Activated CD4-positive, alpha-beta T cell treated with anti-CD3 and anti-CD28 coated beads, Interleukin-2, amount 50 U/mL, for 4 hours (primary cell): ENCODE data around the gene OR51E2.
"Not testable (repeated sequence)": the region's sequence is repeated elsewhere in the genome, so short reads cannot be mapped to it uniquely, and the experiment has no call there.

Experiments
- DNase-seq, 2 experiments: peaks; one replicate each; pipeline ENCODE4 v3.0.0-alpha.2; 2020

Gene OR51E2, protein sequence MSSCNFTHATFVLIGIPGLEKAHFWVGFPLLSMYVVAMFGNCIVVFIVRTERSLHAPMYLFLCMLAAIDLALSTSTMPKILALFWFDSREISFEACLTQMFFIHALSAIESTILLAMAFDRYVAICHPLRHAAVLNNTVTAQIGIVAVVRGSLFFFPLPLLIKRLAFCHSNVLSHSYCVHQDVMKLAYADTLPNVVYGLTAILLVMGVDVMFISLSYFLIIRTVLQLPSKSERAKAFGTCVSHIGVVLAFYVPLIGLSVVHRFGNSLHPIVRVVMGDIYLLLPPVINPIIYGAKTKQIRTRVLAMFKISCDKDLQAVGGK

GRCh38 chr11:4697585-4697984 lies at the start of gene OR51E2:
OR51E2 (minus strand) TSS chr11:4697853; CDS start chr11:4682711, 15,142 bp downstream.
- no peak for DNase-seq

- DNase-seq = no peak
These were observed 43.1 kb upstream of the OR51E2 start for GRCh38 chr11:4740735-4741134.

DNA sequence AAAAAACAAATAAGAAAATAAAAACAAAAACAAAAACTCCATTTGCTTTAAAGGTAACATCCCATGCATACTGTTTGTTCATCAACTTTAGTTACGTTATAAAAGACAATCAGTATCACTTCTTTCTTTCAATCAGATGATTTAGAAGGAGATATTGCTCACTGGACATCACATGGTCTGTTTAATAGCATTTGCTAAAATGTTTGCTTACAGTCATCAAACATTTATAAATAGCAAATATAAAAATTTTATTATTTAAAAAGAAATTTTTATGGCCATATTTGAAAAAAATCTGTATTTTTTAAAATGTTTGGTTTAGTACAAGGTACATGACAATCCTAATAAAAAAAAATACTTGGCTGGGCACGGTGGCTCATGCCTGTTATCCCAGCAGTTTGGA lies 29.5 kb upstream of the OR51E2 start:
- DNase-seq = no peak

- not testable (repeated sequence) for DNase-seq
These were observed 25.2 kb upstream of the OR51E2 start for GRCh38 chr11:4722616-4723534.

GRCh38 chr11:4714300-4714699 lies 16.6 kb upstream of the OR51E2 start:
- DNase-seq = no peak

- DNase-seq = no peak
These were observed 15.6 kb upstream of the OR51E2 start for GRCh38 chr11:4713241-4713640.

DNA sequence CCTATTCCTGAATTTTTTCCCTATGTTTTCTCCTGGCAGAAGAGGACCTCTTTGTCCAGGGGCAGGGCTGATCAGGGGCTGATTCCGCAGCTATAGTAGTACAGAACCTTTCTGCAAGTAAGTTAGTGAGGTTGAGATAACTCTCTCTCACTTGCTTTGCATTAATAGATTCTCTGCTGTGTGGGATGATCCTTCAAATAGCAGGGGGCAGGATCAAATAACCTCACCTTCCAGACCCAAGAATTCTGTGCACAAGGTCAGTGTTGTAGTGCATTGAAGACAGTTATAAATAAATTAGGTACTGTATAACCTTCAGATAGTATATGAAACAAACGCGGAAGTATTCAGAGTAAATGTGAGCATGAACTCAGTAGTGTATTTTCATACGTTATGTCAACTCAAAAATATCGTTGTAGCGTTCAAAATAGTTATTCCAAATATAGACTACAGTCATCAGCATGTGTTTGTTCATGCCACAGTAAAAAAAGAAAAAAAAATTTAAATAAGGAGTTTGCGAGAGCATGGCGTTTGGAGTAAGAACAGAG lies 7.2 kb upstream of the OR51E2 start:
- DNase-seq = no peak

- DNase-seq = no peak
These were observed 6.6 kb upstream of the OR51E2 start, which contains the start of gene MMP26 for GRCh38 chr11:4704054-4704789. MMP26 (plus strand) TSS chr11:4704784.

DNA sequence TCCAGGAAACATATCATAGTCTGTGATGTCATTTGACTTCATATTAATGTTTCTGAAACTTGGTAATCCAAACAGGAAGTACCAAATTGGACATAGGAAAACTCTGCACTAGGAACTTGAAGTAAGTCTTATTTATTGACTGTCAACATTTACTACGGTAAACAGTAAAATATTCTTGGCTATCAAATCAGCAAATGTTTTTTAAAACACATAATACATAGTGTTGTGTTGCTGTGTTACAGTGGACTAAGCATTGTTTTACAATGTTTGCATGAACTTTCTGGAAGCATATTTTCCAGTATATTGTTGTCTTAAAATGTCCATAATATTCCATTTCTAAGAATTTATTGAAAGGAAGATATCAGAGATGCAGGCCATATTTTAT lies 2.8 kb upstream of the OR51E2 start:
- no peak for DNase-seq

DNA sequence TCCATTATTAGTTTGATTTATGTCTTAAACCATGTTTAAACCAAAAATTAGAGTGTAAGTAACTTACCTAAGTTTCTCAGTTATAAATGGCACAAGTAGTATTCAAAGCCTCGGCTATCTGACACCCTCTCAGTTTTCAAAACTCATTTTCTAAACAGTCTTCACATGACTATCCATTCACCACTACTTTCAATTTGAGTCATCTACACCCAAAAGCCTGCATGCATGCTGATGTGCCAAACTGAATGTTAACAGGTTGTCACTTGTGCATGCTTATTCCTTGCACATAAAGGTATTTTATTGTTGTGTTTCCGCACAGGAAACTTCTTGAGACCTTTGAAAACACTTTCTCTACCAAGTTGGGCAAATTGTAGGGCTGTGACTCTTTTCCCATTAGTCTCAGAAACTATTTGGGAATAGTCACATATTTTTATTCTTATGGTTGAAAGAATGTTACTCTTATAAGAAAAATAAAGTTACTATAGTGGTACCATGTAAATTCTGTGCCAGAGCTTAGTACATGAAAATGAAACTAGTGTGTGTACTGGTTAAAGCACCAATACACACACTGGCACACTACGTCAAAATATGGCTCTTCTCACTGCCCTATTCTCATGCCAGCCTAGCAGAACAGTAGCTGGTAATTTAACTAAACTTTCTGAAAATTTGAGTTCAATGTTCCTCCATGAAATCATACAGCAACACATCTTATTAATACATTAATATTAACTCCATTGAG lies 2.2 kb upstream of the OR51E2 start:
- DNase-seq = no peak

DNA sequence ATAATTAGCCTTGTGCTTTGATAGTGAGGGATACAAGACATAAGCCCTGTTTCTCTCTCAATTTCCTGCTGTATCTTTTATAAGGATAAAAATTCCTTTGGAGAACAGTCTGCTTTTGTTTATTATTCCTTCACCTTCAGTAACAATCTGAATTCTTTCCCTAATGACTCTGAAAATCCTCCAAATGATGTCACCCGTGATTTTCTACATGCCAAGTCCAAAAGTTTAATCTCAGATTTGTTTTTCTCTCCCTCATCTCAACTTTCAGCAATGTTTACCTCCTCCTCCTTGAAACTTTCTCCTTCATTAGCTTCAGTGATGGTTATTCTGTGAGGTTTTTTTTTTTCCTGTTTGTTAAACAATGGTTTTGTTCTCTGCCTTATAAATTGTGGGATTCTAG lies 2.2 kb downstream of the OR51E2 start:
- no peak for DNase-seq

DNA sequence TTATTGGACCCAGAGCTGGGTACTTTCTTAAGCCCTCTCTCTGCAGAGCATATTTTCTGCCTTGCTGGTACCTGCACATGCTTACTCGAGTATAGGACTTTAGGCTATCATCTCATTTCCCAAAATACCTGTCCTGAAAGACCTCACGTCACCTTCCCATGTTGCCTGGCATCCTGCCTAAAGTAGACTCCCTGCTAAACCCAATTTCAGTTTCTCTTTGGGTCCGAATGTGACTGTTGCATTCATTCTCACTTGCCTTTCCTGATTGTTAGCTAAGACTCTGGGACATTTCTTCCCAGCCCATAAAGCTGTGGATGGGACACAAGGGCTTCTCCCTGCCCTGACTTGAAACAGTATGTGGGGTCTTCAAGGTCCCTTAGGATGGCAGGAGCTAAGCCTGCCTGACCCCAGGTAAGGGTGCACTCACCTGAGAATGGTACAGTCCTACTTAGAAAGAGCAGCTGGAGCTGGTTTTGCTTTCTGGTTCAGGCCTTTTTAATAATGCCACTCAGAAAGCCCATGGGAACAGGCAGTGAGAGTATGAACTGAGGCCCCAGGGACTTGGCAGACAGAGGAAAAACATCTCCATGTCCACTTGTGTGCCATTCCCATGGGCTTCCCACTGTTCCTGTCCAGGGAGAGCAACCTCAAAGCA lies 12.9 kb downstream of the OR51E2 start:
- no peak for DNase-seq

GRCh38 chr11:4682623-4683419 lies 14.8 kb downstream of the OR51E2 start:
- DNase-seq = no peak

DNA sequence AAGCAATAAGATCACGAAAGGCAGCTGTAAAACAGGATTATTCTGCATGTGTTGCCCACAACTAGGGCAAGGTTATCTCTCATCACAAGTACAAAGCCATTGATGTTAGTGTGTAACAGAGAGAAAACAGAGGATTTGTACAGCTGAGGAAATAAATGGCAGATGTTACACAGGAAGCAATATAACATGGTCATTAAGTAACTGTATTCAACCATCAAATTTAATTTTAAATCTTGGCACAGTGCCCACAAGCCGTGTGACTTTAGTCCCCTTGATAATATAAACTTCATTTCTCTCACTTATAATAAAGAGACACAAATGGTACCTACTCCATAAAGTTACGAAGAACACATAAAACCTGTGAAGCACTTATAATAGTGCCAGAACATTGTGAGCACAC lies 17.3 kb downstream of the OR51E2 start:
- no peak for DNase-seq

- no peak for DNase-seq
These were observed 19.7 kb downstream of the OR51E2 start for GRCh38 chr11:4677948-4678347.

DNA sequence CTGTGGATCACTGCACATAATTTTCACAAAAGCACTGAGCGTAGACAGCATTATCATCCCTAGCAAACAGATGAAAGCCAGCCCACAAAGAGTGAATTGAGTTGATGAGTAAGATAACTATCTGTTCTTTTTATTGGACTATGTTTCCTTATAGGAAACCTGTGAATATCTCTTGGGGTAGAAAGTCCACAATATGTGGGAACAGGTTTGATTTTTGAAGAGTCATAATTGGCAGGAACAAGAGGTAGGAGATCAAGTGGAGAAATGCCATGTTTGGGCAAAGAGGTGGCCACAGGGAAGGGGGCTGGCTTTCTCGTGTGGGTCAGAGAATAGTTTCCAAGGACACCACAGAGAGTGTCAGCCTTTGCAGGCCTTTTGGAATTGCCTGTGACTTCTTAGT lies 23.9 kb downstream of the OR51E2 start:
- DNase-seq = no peak

GRCh38 chr11:4672470-4672869 lies 25.2 kb downstream of the OR51E2 start:
- DNase-seq = no peak

DNA sequence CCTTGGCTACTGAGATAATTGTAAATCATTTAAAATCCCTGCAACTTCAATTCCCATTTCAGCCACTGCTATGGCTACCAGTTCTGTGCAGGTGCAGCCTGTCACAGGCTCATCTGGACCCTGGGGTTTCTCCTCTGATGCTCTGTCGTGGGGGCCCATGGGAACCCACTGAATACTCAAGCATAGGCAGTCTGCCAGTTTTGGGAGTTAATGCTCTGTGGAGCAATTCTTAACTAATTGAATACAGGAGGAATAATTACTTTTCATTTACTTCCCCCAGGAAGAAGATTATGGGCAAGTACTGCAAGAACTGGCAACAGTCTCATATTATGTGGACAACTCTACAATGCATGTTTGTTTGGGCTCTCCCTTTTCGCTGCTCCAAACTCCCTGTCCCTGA lies 25.9 kb downstream of the OR51E2 start:
- no peak for DNase-seq

DNA sequence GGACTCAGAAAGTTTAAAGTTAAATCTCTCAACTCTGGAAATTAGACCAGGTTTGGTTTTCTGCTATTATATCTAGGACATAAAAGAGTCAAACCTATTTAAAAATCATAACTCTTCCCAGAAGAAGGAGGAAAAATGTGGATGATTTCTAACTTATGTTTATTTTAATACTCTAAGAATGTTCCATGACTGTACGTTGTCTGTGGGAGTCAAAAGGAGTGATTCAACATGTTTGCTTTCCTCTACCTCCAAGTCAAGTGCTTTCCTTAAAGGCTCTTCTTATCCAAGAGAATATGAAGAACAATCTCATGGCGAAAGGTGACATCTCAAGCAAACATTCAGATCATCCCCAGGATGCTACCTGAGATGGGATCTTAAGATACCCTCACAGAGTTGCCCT lies 32.2 kb downstream of the OR51E2 start:
- no peak for DNase-seq

- DNase-seq = no peak
These were observed 32.9 kb downstream of the OR51E2 start for GRCh38 chr11:4664786-4665185.

DNA sequence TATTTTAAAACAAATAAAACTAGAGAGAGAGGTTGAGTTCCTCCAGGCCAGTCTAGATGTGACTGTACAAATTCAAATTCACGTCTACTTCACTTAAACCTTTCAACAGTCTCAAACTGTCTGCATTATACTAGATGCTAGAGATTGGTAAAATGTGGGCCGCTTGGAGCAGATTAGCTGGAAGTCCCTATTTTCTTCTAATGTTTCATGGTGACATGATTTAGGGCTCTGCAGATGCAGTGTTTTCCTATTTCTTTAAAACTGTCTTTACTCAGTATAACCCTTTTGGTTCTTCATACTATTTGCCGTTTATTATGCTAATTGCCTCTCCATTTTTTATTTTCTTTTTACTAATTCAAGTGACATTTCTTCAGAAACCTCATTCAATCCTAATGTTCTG lies 33.5 kb downstream of the OR51E2 start:
- DNase-seq = no peak
